AG09319 (cell line): ENCODE measurements around the gene GOLGA2.

Experiments
- DNase-seq: peaks from one replicate; pipeline ENCODE4 v3.0.0-alpha.2; 2010; ENCODE audit warnings: low read depth; ENCODE audit errors: extremely low read depth
- CTCF ChIP-seq: IDR thresholded peaks from 2 replicates; pipeline ENCODE4 v1.5.1; 2011; ENCODE audit warnings: low read depth, mild to moderate bottlenecking, inconsistent platforms, low read length, moderate library complexity

GOLGA2 gene

GRCh38 chr9:128304971-128305288 is 29.1 kb upstream of the GOLGA2 start:
- no peak for DNase-seq
- no peak for TF ChIP-seq CTCF

GRCh38 chr9:128304136-128304970 is 28.5 kb upstream of the GOLGA2 start:
- no peak for TF ChIP-seq CTCF
- DNase-seq, result no peak

- no peak for TF ChIP-seq CTCF
- DNase-seq, result no peak
Observed at GRCh38 chr9:128298535-128299482, 23.0 kb upstream of the GOLGA2 start.

GRCh38 chr9:128297221-128297773 is 21.5 kb upstream of the GOLGA2 start:
- no peak for DNase-seq

GRCh38 chr9:128296340-128297220 is 20.8 kb upstream of the GOLGA2 start:
- no peak for TF ChIP-seq CTCF
- no peak for DNase-seq

More at GRCh38 chr9:128297221-128297773, 21.5 kb upstream of the GOLGA2 start:
- TF ChIP-seq CTCF, result no peak

- TF ChIP-seq CTCF, result no peak
- no peak for DNase-seq
Observed at GRCh38 chr9:128294142-128294541, 18.3 kb upstream of the GOLGA2 start.
